ENCODE results near the gene SULT4A1.

SULT4A1 gene

GRCh38 chr22:43789452-43789851 is 72.9 kb downstream of the SULT4A1 start:
- peak; percentile 98 for ATAC-seq
- TF ChIP-seq, protein P1, sequence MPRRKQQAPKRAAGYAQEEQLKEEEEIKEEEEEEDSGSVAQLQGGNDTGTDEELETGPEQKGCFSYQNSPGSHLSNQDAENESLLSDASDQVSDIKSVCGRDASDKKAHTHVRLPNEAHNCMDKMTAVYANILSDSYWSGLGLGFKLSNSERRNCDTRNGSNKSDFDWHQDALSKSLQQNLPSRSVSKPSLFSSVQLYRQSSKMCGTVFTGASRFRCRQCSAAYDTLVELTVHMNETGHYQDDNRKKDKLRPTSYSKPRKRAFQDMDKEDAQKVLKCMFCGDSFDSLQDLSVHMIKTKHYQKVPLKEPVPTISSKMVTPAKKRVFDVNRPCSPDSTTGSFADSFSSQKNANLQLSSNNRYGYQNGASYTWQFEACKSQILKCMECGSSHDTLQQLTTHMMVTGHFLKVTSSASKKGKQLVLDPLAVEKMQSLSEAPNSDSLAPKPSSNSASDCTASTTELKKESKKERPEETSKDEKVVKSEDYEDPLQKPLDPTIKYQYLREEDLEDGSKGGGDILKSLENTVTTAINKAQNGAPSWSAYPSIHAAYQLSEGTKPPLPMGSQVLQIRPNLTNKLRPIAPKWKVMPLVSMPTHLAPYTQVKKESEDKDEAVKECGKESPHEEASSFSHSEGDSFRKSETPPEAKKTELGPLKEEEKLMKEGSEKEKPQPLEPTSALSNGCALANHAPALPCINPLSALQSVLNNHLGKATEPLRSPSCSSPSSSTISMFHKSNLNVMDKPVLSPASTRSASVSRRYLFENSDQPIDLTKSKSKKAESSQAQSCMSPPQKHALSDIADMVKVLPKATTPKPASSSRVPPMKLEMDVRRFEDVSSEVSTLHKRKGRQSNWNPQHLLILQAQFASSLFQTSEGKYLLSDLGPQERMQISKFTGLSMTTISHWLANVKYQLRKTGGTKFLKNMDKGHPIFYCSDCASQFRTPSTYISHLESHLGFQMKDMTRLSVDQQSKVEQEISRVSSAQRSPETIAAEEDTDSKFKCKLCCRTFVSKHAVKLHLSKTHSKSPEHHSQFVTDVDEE (CRISPR knock-in tag; IDR thresholded peaks at IDR 0.05), result peak; percentile 81
- TF ChIP-seq TCF4 (CRISPR knock-in tag; IDR thresholded peaks at IDR 0.05; ENCODE audit: borderline replicate concordance) (peak; percentile 83), ISL1 (CRISPR knock-in tag; IDR thresholded peaks at IDR 0.05) (peak; percentile 51), ZNF70 (CRISPR knock-in tag; IDR thresholded peaks at IDR 0.05) (no peak)

DNA sequence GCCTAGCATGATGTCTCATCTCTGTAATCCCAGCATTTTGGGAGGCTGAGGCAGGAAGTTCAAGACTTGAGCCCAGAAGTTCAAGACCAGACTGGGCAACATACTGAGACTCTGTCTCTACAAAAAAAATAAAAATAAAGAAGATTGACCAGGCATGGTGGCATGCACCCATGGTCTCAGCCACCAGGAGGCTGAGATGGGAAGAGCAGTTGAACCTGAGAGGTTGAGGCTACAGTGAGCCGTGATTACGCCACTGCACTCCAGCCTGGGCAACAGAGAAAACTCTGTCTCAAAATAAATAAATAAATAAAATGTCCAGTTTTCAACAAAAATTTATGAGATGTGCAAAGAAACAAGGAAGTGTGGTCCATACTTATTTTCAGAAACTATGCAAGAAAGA is 78.5 kb downstream of the SULT4A1 start:
- TF ChIP-seq, protein P2, sequence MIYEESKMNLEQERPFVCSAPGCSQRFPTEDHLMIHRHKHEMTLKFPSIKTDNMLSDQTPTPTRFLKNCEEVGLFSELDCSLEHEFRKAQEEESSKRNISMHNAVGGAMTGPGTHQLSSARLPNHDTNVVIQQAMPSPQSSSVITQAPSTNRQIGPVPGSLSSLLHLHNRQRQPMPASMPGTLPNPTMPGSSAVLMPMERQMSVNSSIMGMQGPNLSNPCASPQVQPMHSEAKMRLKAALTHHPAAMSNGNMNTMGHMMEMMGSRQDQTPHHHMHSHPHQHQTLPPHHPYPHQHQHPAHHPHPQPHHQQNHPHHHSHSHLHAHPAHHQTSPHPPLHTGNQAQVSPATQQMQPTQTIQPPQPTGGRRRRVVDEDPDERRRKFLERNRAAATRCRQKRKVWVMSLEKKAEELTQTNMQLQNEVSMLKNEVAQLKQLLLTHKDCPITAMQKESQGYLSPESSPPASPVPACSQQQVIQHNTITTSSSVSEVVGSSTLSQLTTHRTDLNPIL (CRISPR knock-in tag; IDR thresholded peaks at IDR 0.05; ENCODE audit: low read depth), result no peak
- TF ChIP-seq TCF4 (CRISPR knock-in tag; IDR thresholded peaks at IDR 0.05; ENCODE audit: borderline replicate concordance) (no peak), ZNF70 (CRISPR knock-in tag; IDR thresholded peaks at IDR 0.05) (no peak), RARB (CRISPR knock-in tag; IDR thresholded peaks at IDR 0.05) (no peak), PPARA (CRISPR knock-in tag; IDR thresholded peaks at IDR 0.05; ENCODE audit: borderline replicate concordance) (no peak), SNAI2 (CRISPR knock-in tag; IDR thresholded peaks at IDR 0.05) (no peak), ZNF8 (CRISPR knock-in tag; IDR thresholded peaks at IDR 0.05) (no peak)
- no peak for ATAC-seq

DNA sequence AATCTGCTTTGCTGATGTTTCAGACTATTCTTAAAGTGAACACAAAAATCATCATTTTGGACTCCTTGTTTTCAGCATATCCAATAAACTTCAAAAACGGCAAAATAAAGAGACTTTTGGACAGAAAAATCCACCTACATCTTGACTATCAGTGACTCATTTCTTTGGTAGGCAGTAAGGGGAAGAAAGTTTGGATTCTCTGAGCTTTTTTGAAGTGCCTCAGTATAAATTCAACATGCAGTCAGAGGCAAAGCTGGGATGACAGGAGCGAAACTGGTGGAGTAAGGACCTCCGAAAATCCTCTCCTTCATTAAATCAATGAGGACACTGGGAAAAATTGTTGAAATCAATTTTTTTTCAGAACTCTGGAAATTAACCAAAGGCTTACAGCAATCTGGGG is 79.9 kb downstream of the SULT4A1 start:
- TF ChIP-seq TOX (CRISPR knock-in tag; IDR thresholded peaks at IDR 0.05; ENCODE audit: borderline replicate concordance), result no peak
- TF ChIP-seq RARB (CRISPR knock-in tag; IDR thresholded peaks at IDR 0.05), result no peak
- TF ChIP-seq OSR1 (CRISPR knock-in tag; IDR thresholded peaks at IDR 0.05), result no peak
- TF ChIP-seq, protein P2 (CRISPR knock-in tag; IDR thresholded peaks at IDR 0.05; ENCODE audit: low read depth), result no peak
- TF ChIP-seq CSDC2 (CRISPR knock-in tag; IDR thresholded peaks at IDR 0.05), result no peak
- TF ChIP-seq ZFP3 (CRISPR knock-in tag; IDR thresholded peaks at IDR 0.05), result no peak
- TF ChIP-seq ZC3H10 (CRISPR knock-in tag; IDR thresholded peaks at IDR 0.05), result no peak
- ATAC-seq, result no peak

DNA sequence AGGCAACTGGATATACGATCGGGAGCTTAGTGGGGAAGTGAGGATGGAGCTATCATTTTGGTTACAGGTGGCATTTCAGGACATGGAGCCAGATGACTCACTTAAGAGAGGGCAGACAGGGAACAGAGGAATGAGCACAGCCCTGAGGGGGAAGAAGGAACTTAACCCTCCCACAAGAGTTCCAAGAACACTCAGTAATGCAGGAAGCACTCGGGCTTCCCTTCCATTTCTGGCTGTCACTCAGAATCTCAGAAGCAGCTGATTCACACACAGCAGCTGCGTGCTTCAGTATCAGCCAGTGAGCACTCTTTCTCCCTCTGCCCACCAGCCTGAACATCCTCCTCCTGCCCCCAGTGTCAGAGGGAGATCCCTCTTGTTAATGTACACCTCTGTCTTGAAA is 85.0 kb downstream of the SULT4A1 start:
- TF ChIP-seq, protein P3, sequence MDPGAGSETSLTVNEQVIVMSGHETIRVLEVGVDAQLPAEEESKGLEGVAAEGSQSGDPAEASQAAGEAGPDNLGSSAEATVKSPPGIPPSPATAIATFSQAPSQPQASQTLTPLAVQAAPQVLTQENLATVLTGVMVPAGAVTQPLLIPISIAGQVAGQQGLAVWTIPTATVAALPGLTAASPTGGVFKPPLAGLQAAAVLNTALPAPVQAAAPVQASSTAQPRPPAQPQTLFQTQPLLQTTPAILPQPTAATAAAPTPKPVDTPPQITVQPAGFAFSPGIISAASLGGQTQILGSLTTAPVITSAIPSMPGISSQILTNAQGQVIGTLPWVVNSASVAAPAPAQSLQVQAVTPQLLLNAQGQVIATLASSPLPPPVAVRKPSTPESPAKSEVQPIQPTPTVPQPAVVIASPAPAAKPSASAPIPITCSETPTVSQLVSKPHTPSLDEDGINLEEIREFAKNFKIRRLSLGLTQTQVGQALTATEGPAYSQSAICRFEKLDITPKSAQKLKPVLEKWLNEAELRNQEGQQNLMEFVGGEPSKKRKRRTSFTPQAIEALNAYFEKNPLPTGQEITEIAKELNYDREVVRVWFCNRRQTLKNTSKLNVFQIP (CRISPR knock-in tag; IDR thresholded peaks at IDR 0.05; ENCODE audit: borderline replicate concordance, low read depth), result no peak
- TF ChIP-seq PPARA (CRISPR knock-in tag; IDR thresholded peaks at IDR 0.05; ENCODE audit: borderline replicate concordance) (no peak), RARB (CRISPR knock-in tag; IDR thresholded peaks at IDR 0.05) (no peak), ISL1 (CRISPR knock-in tag; IDR thresholded peaks at IDR 0.05) (no peak), ZC3H10 (CRISPR knock-in tag; IDR thresholded peaks at IDR 0.05) (no peak), TCF4 (CRISPR knock-in tag; IDR thresholded peaks at IDR 0.05; ENCODE audit: borderline replicate concordance) (no peak), ZFP3 (CRISPR knock-in tag; IDR thresholded peaks at IDR 0.05) (no peak), ZNF8 (CRISPR knock-in tag; IDR thresholded peaks at IDR 0.05) (no peak), ZNF70 (CRISPR knock-in tag; IDR thresholded peaks at IDR 0.05) (no peak), SNAI2 (CRISPR knock-in tag; IDR thresholded peaks at IDR 0.05) (no peak), PATZ1 (CRISPR knock-in tag; IDR thresholded peaks at IDR 0.05; ENCODE audit: borderline replicate concordance) (no peak), BACH2 (CRISPR knock-in tag; IDR thresholded peaks at IDR 0.05; ENCODE audit: borderline replicate concordance) (no peak), GLIS3 (CRISPR knock-in tag; IDR thresholded peaks at IDR 0.05) (no peak), CSRNP3 (CRISPR knock-in tag; IDR thresholded peaks at IDR 0.05) (no peak), ARNTL (CRISPR knock-in tag; IDR thresholded peaks at IDR 0.05; ENCODE audit: borderline replicate concordance, low read depth) (no peak), ESRRG (CRISPR knock-in tag; IDR thresholded peaks at IDR 0.05) (no peak)
- peak; percentile 92 for ATAC-seq
